Sigmoid colon (tissue), 4 donors: ENCODE measurements around the gene TAF5L.

ENCODE experiments used
- EP300 ChIP-seq, 4 donors: sonication (generic); formaldehyde crosslinking; IDR thresholded peaks; one replicate each; pipeline ENCODE4 v1.6.1; 2017; ENCODE audit warnings: antibody characterized with exemption in 4 of 4
- POLR2A ChIP-seq, 2 donors: fragments of 450-650 bp; IDR thresholded peaks; one replicate each; pipeline ENCODE4 v1.6.1; 2016; ENCODE audit warnings: antibody characterized with exemption in 2 of 2, mild to moderate bottlenecking in 2 of 2, moderate library complexity in 2 of 2
- POLR2AphosphoS5 ChIP-seq, 4 donors: sonication (generic); formaldehyde crosslinking; IDR thresholded peaks; one replicate each; pipeline ENCODE4 v1.6.1; 2017; ENCODE audit warnings: antibody characterized with exemption in 4 of 4
- TF ChIP-seq, protein P1 (sequence below), 4 experiments: fragments of 450-650 bp in 3 of 4; fragments of 200-600 bp in 1 of 4; IDR thresholded peaks; one replicate each; pipeline ENCODE4 v1.5.1; 2016 to 2019; ENCODE audit warnings: antibody characterized with exemption in 4 of 4, mild to moderate bottlenecking in 3 of 4, moderate library complexity in 2 of 4

DNA sequence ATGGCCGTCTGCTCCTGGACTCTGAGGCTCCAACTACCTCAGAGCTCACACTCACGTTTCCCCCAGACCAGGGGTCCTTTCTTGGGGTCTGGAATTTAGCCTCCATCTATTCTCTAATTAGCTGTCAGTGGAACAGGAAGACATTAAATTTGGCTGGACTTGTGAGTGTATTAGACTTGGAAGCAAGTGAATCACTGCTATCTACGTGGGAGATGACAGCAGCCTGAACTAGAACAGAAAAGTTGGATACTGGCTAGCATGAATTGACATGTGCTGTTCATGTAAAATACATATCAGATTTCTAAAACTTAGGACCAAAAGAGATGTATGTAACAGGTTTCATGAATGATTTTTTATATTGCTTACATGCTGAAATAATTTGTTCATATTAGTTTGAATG lies 28.0 kb downstream of the TAF5L start:
- TF ChIP-seq, protein P1, sequence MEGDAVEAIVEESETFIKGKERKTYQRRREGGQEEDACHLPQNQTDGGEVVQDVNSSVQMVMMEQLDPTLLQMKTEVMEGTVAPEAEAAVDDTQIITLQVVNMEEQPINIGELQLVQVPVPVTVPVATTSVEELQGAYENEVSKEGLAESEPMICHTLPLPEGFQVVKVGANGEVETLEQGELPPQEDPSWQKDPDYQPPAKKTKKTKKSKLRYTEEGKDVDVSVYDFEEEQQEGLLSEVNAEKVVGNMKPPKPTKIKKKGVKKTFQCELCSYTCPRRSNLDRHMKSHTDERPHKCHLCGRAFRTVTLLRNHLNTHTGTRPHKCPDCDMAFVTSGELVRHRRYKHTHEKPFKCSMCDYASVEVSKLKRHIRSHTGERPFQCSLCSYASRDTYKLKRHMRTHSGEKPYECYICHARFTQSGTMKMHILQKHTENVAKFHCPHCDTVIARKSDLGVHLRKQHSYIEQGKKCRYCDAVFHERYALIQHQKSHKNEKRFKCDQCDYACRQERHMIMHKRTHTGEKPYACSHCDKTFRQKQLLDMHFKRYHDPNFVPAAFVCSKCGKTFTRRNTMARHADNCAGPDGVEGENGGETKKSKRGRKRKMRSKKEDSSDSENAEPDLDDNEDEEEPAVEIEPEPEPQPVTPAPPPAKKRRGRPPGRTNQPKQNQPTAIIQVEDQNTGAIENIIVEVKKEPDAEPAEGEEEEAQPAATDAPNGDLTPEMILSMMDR (IDR thresholded peaks at IDR 0.05) = no peak
- TF ChIP-seq EP300 (IDR thresholded peaks at IDR 0.05) (no peak), POLR2A (IDR thresholded peaks at IDR 0.05) (no peak), POLR2AphosphoS5 (IDR thresholded peaks at IDR 0.05) (no peak)
